ENCODE data around the gene STARD3. TPM values are rescaled to one million over a fixed set of nuclear protein-coding genes. Genes with fewer than 3 reads are reported as not detected.
A peak's percentile ranks its signal among the peaks of the same experiment; 100 is the strongest.

The STARD3 gene
- total and polyA plus RNA-seq, 2 of the 13 experiments (the other 11 are each of a cell fraction or from before 2014, with no cell fraction given): 34.6 to 100 TPM

- TF ChIP-seq REXO4 (CRISPR knock-in tag; IDR thresholded peaks at IDR 0.05; ENCODE audit: borderline replicate concordance) (no peak), IKZF4 (CRISPR knock-in tag; IDR thresholded peaks at IDR 0.05; ENCODE audit: borderline replicate concordance, low read depth, not compliant biosample characterization) (no peak), HOXA5 (CRISPR knock-in tag; IDR thresholded peaks at IDR 0.05) (no peak), POLR2G (IDR thresholded peaks at IDR 0.05; ENCODE audit: low read depth, low read length) (no peak), DNMT3B (CRISPR knock-in tag; conservative IDR thresholded peaks at IDR 0.05) (no peak), TEAD3 (CRISPR knock-in tag; optimal IDR thresholded peaks at IDR 0.05; ENCODE audit: borderline replicate concordance) (peak; percentile 72), TOPORS (CRISPR knock-in tag; IDR thresholded peaks at IDR 0.05) (no peak), NR2F1 (CRISPR knock-in tag; IDR thresholded peaks at IDR 0.05) (peak; percentile 82 to 84), ZNF260 (CRISPR knock-in tag; IDR thresholded peaks at IDR 0.05; ENCODE audit: borderline replicate concordance, low read depth) (no peak), ZBTB7A (CRISPR knock-in tag; IDR thresholded peaks at IDR 0.05) (peak; percentile 60; the same call in 1 of the 2 replicates), PPARG (CRISPR knock-in tag; conservative IDR thresholded peaks at IDR 0.05) (peak; percentile 71), ZSCAN21 (CRISPR knock-in tag; IDR thresholded peaks at IDR 0.05; ENCODE audit: borderline replicate concordance) (no peak), ZNF75D (CRISPR knock-in tag; IDR thresholded peaks at IDR 0.05; ENCODE audit: borderline replicate concordance) (no peak), BRF2 (CRISPR knock-in tag; IDR thresholded peaks at IDR 0.05) (no peak), SNAI1 (CRISPR knock-in tag; IDR thresholded peaks at IDR 0.05; ENCODE audit: borderline replicate concordance) (no peak), ZNF354B (CRISPR knock-in tag; IDR thresholded peaks at IDR 0.05) (no peak), NR2C2 (CRISPR knock-in tag; IDR thresholded peaks at IDR 0.05; ENCODE audit: borderline replicate concordance) (peak; percentile 91), ETS1 (CRISPR knock-in tag; IDR thresholded peaks at IDR 0.05) (no peak), DMAP1 (CRISPR knock-in tag; IDR thresholded peaks at IDR 0.05) (no peak; the same call in 1 of the 2 replicates), ZNF562 (CRISPR knock-in tag; IDR thresholded peaks at IDR 0.05; ENCODE audit: borderline replicate concordance) (no peak), NR2F6 (IDR thresholded peaks at IDR 0.05) (peak; percentile 86), NR2F6 (CRISPR knock-in tag; IDR thresholded peaks at IDR 0.05) (peak; percentile 94), CEBPB (IDR thresholded peaks at IDR 0.05; ENCODE audit: borderline replicate concordance, low read depth, low read length) (0 out of 2 replicates have a peak, but pooled peaks have one; percentile 2), SIX1 (CRISPR knock-in tag; IDR thresholded peaks at IDR 0.05; ENCODE audit: borderline replicate concordance) (no peak)
- TF ChIP-seq, protein P1, sequence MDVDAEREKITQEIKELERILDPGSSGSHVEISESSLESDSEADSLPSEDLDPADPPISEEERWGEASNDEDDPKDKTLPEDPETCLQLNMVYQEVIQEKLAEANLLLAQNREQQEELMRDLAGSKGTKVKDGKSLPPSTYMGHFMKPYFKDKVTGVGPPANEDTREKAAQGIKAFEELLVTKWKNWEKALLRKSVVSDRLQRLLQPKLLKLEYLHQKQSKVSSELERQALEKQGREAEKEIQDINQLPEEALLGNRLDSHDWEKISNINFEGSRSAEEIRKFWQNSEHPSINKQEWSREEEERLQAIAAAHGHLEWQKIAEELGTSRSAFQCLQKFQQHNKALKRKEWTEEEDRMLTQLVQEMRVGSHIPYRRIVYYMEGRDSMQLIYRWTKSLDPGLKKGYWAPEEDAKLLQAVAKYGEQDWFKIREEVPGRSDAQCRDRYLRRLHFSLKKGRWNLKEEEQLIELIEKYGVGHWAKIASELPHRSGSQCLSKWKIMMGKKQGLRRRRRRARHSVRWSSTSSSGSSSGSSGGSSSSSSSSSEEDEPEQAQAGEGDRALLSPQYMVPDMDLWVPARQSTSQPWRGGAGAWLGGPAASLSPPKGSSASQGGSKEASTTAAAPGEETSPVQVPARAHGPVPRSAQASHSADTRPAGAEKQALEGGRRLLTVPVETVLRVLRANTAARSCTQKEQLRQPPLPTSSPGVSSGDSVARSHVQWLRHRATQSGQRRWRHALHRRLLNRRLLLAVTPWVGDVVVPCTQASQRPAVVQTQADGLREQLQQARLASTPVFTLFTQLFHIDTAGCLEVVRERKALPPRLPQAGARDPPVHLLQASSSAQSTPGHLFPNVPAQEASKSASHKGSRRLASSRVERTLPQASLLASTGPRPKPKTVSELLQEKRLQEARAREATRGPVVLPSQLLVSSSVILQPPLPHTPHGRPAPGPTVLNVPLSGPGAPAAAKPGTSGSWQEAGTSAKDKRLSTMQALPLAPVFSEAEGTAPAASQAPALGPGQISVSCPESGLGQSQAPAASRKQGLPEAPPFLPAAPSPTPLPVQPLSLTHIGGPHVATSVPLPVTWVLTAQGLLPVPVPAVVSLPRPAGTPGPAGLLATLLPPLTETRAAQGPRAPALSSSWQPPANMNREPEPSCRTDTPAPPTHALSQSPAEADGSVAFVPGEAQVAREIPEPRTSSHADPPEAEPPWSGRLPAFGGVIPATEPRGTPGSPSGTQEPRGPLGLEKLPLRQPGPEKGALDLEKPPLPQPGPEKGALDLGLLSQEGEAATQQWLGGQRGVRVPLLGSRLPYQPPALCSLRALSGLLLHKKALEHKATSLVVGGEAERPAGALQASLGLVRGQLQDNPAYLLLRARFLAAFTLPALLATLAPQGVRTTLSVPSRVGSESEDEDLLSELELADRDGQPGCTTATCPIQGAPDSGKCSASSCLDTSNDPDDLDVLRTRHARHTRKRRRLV (CRISPR knock-in tag; IDR thresholded peaks at IDR 0.05): no peak
Observed at GRCh38 chr17:39653662-39654331, 16.9 kb downstream of the STARD3 start (continued).

Data from HepG2 (cell line).